GM19099 (cell line): Measurements from ENCODE around the gene CMTM2.

Experiments used
- POLR2A ChIP-seq: IDR thresholded peaks from 3 replicates; pipeline ENCODE4 v1.6.1; 2011; ENCODE audit warnings: low read depth; ENCODE audit not compliant: insufficient read length; ENCODE audit errors: extremely low read depth

Gene CMTM2

GRCh38 chr16:66634527-66635196 lies 55.4 kb downstream of the CMTM2 start:
- TF ChIP-seq POLR2A = no peak

GRCh38 chr16:66635406-66635805 lies 56.1 kb downstream of the CMTM2 start:
- TF ChIP-seq POLR2A = no peak

DNA sequence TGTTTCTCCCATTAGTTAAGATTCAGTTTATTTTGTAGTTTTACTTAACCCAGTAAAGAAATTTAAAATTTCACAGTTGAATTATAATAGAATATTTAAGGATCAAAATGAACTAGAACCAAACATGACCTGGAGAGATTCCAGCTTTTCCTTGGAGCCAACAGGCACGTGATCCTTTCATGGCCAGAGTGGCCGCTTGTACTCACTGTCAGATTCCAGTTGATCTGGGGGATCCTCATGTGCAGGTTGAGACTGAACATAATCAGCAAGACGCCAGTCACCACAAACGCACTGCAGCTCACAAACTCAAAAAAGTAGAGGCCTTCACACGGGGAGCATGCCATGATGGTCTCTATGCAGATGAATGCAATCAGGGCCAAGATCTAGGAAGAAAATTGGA lies 56.9 kb downstream of the CMTM2 start:
- TF ChIP-seq POLR2A = no peak

GRCh38 chr16:66637806-66638205 lies 58.5 kb downstream of the CMTM2 start:
- TF ChIP-seq POLR2A = no peak
